Measurements from ENCODE around the gene DRG2. TPM values are rescaled to one million over a fixed set of nuclear protein-coding genes. Genes with fewer than 3 reads are reported as not detected.

Gene DRG2
- total RNA-seq, 1 experiment from 2014 or later = 59.3 TPM

- no peak for DNase-seq (ENCODE audit: low spot score)
Measured at GRCh38 chr17:18115517-18115916, 27.8 kb downstream of the DRG2 start.

GRCh38 chr17:18116078-18116477 lies 28.3 kb downstream of the DRG2 start:
- no peak for DNase-seq (ENCODE audit: low spot score)

- DNase-seq (ENCODE audit: low spot score) = no peak
Measured at GRCh38 chr17:18117533-18117932, 29.8 kb downstream of the DRG2 start.

- no peak for DNase-seq (ENCODE audit: low spot score)
Measured at GRCh38 chr17:18117982-18118975, 30.5 kb downstream of the DRG2 start.

- no peak for DNase-seq (ENCODE audit: low spot score)
Measured at GRCh38 chr17:18119166-18119745, 31.5 kb downstream of the DRG2 start.

GRCh38 chr17:18119938-18120337 lies 32.2 kb downstream of the DRG2 start:
- DNase-seq (ENCODE audit: low spot score) = no peak

- no peak for DNase-seq (ENCODE audit: low spot score)
Measured at GRCh38 chr17:18120461-18121017, 32.8 kb downstream of the DRG2 start.

GRCh38 chr17:18121144-18121910 lies 33.6 kb downstream of the DRG2 start:
- no peak for DNase-seq (ENCODE audit: low spot score)

GRCh38 chr17:18122990-18123753 lies 35.4 kb downstream of the DRG2 start:
- DNase-seq (ENCODE audit: low spot score) = no peak

- DNase-seq (ENCODE audit: low spot score) = no peak
Measured at GRCh38 chr17:18124345-18125126, 36.8 kb downstream of the DRG2 start.

GRCh38 chr17:18129041-18129502 lies 41.3 kb downstream of the DRG2 start:
- DNase-seq (ENCODE audit: low spot score) = peak; percentile 82

- no peak for DNase-seq (ENCODE audit: low spot score)
Measured at GRCh38 chr17:18132711-18133110, 45.0 kb downstream of the DRG2 start.

GRCh38 chr17:18136357-18136756 lies 48.6 kb downstream of the DRG2 start:
- DNase-seq (ENCODE audit: low spot score) = no peak

- DNase-seq (ENCODE audit: low spot score) = no peak
Measured at GRCh38 chr17:18138065-18138749, 50.5 kb downstream of the DRG2 start.

GRCh38 chr17:18139092-18139491 lies 51.3 kb downstream of the DRG2 start:
- no peak for DNase-seq (ENCODE audit: low spot score)

GRCh38 chr17:18139498-18139897 lies 51.8 kb downstream of the DRG2 start:
- no peak for DNase-seq (ENCODE audit: low spot score)

- peak; percentile 16 for DNase-seq (ENCODE audit: low spot score)
Measured at GRCh38 chr17:18139949-18140348, 52.2 kb downstream of the DRG2 start.

- DNase-seq (ENCODE audit: low spot score) = no peak
Measured at GRCh38 chr17:18140648-18141047, 52.9 kb downstream of the DRG2 start.

GRCh38 chr17:18141210-18141803 lies 53.6 kb downstream of the DRG2 start:
- peak; percentile 69 for DNase-seq (ENCODE audit: low spot score)
